Measurements from ENCODE around the gene HOXA3.
A peak's percentile ranks its signal among the peaks of the same experiment; 100 is the strongest.

The HOXA3 gene

GRCh38 chr7:27142580-27143022 is 9.8 kb downstream of the HOXA3 start:
- no peak for DNase-seq

- DNase-seq, result no peak
Measured at GRCh38 chr7:27141923-27142579, 10.3 kb downstream of the HOXA3 start.

- no peak for DNase-seq
Measured at GRCh38 chr7:27141137-27141922, 11.1 kb downstream of the HOXA3 start.

- DNase-seq, result no peak
Measured at GRCh38 chr7:27140126-27140857, 12.1 kb downstream of the HOXA3 start.

- DNase-seq, result no peak
Measured at GRCh38 chr7:27139334-27140125, 12.9 kb downstream of the HOXA3 start.

GRCh38 chr7:27138985-27139333 is 13.4 kb downstream of the HOXA3 start:
- DNase-seq, result no peak

- DNase-seq, result no peak
Measured at GRCh38 chr7:27138472-27138871, 13.9 kb downstream of the HOXA3 start.

GRCh38 chr7:27137640-27138315 is 14.6 kb downstream of the HOXA3 start:
- peak; percentile 20 for DNase-seq

- DNase-seq, result peak; percentile 89
Measured at GRCh38 chr7:27134392-27134791, 18.0 kb downstream of the HOXA3 start.

- no peak for DNase-seq
Measured at GRCh38 chr7:27133409-27134231, 18.8 kb downstream of the HOXA3 start.

GRCh38 chr7:27132978-27133377 is 19.4 kb downstream of the HOXA3 start:
- no peak for DNase-seq

GRCh38 chr7:27132214-27132613 is 20.2 kb downstream of the HOXA3 start:
- no peak for DNase-seq

GRCh38 chr7:27131390-27131819 is 21.0 kb downstream of the HOXA3 start:
- DNase-seq, result no peak

GRCh38 chr7:27130540-27131389 is 21.6 kb downstream of the HOXA3 start, which contains the start of gene HOXA4:
TSS of gene HOXA4 (minus strand) at chr7:27130757. CDS start at chr7:27130733, 24 bp downstream.
- DNase-seq, result peak; percentile 90

- no peak for DNase-seq
Measured at GRCh38 chr7:27129729-27130539, 22.4 kb downstream of the HOXA3 start.

GRCh38 chr7:27128776-27129728 is 23.3 kb downstream of the HOXA3 start:
- DNase-seq, result no peak

- DNase-seq, result no peak
Measured at GRCh38 chr7:27128034-27128433, 24.3 kb downstream of the HOXA3 start.
